ENCODE data around the gene TIE1. TPM values are rescaled to one million over a fixed set of nuclear protein-coding genes. Genes with fewer than 3 reads are reported as not detected.

Gene TIE1
- total and polyA plus RNA-seq, 9 of the 15 experiments (the other 6 are each of a cell fraction or from before 2014, with no cell fraction given), result 0.07 to 0.49 (median 0.14) TPM; not detected in 4

GRCh38 chr1:43277116-43277876 lies 23.5 kb upstream of the TIE1 start:
- H3K79me2 ChIP-seq (ENCODE audit: control insufficient read depth, insufficient read depth, low read length), result no peaks in the 10 kb centered on the region
- no peaks in the 10 kb centered on the region for H3K9me3 ChIP-seq (replicated peaks; ENCODE audit: control insufficient read depth, insufficient read depth, low read depth, low read length)
- H3K4me2 ChIP-seq (ENCODE audit: insufficient read depth, low read length), result no peak overlapping the region
- intact Hi-C loops (cut with micrococcal nuclease), result no loop called here
- no peaks in the 10 kb centered on the region; the same call in 1 of the 2 replicates for H4K20me1 ChIP-seq (replicated peaks; ENCODE audit: control insufficient read depth, insufficient read depth, low read length)
- no peaks in the 10 kb centered on the region for H3K9me1 ChIP-seq (ENCODE audit: control insufficient read depth, insufficient read depth, low read length)
- H3K27me3 ChIP-seq (ENCODE audit: control insufficient read depth in 2 of 2, insufficient read depth in 2 of 2, low read length in 2 of 2), result peaks cover 45 to 82% of the 10 kb centered on the region in 2 experiments
- no peaks in the 10 kb centered on the region for H3K36me3 ChIP-seq (ENCODE audit: control insufficient read depth, insufficient read depth, low read length)
- TF ChIP-seq CBFA2T3 (IDR thresholded peaks at IDR 0.05) (no peak), RCOR1 (IDR thresholded peaks at IDR 0.05; ENCODE audit: borderline replicate concordance in 1 of 2, low read depth in 2 of 2, low read length in 2 of 2) (no peak), SRF (CRISPR knock-in tag; IDR thresholded peaks at IDR 0.05) (no peak), SAFB (IDR thresholded peaks at IDR 0.05; ENCODE audit: borderline replicate concordance, low read depth, low read length) (no peak), ZNF121 (CRISPR knock-in tag; conservative IDR thresholded peaks at IDR 0.05) (no peak), ZBTB9 (CRISPR knock-in tag; IDR thresholded peaks at IDR 0.05) (no peak), CBX5 (IDR thresholded peaks at IDR 0.05; ENCODE audit: borderline replicate concordance, low read depth) (no peak), ZNF232 (CRISPR knock-in tag; IDR thresholded peaks at IDR 0.05) (no peak), GTF2F1 (IDR thresholded peaks at IDR 0.05; ENCODE audit: low read depth, low read length) (no peak), ZNF766 (CRISPR knock-in tag; conservative IDR thresholded peaks at IDR 0.05) (no peak), ZNF282 (CRISPR knock-in tag; IDR thresholded peaks at IDR 0.05) (no peak), SMAD2 (IDR thresholded peaks at IDR 0.05; ENCODE audit: low read depth, low read length) (no peak), NFIX (CRISPR knock-in tag; IDR thresholded peaks at IDR 0.05; ENCODE audit: low read depth) (no peak)
- H3K27ac ChIP-seq (ENCODE audit: extremely low read depth, low read depth, low read length), result no peak overlapping the region
- no peak for DNase-seq (ENCODE audit: extremely low read depth in 1 of 4, low spot score in 3 of 4)
- POLR2A ChIA-PET, result interaction anchor here (0.5 to 1.1 kb wide), 4 partner anchors 9 to 34 kb away, joined by 3 to 5 read pairs (median 4); no protein-coding TSS in a partner anchor
- peaks cover 8 to 10% of the 10 kb centered on the region in 2 experiments; a peak in 4 of 5 replicates for H3K4me1 ChIP-seq (replicated peaks in 1 of 2; ENCODE audit: control insufficient read depth in 2 of 2, insufficient read depth in 2 of 2, low read length in 2 of 2)
- in situ Hi-C loops (cut with MboI), result no loop called here
- CTCF ChIA-PET (ENCODE audit: low intra/inter-chr PET ratio), result no interaction called here
- no TSS peak for BruUV-seq (replicated peaks)
- H3K4me3 ChIP-seq, result no peak overlapping the region
- no peak for ATAC-seq
- FAIRE-seq, result no peak
- H2AFZ ChIP-seq (ENCODE audit: low read depth, low read length), result no peak overlapping the region
- no peak overlapping the region for H3K9ac ChIP-seq (ENCODE audit: insufficient read depth in 1 of 2, low read depth in 2 of 2, low read length in 2 of 2)
- 7% methylated on average over 7 of the region's 7 CpGs for WGBS (ENCODE audit: insufficient coverage, low coverage, missing lambda C conversion rate)
